HG03520 (cell line): ENCODE measurements around the gene NOXA1.
"Not testable (repeated sequence)": the region's sequence is repeated elsewhere in the genome, so short reads cannot be mapped to it uniquely, and the experiment has no call there.

Source experiments
- ATAC-seq: cut with Tn5 transposase; IDR thresholded peaks from one replicate; pipeline ENCODE4 v1.9.1; 2021; ENCODE audit warnings: mild to moderate bottlenecking, moderate library complexity; ENCODE audit not compliant: unreplicated experiment

The NOXA1 gene

GRCh38 chr9:137404961-137405567, 18.1 kb upstream of the NOXA1 start:
- ATAC-seq: no peak

- no peak for ATAC-seq
Observed at GRCh38 chr9:137405677-137406081, 17.5 kb upstream of the NOXA1 start.

GRCh38 chr9:137406085-137406760, 17.0 kb upstream of the NOXA1 start:
- no peak for ATAC-seq

- no peak for ATAC-seq
Observed at GRCh38 chr9:137406876-137407589, 16.2 kb upstream of the NOXA1 start.

GRCh38 chr9:137407590-137408300, 15.4 kb upstream of the NOXA1 start:
- no peak for ATAC-seq

GRCh38 chr9:137408651-137409405, 14.4 kb upstream of the NOXA1 start:
- no peak for ATAC-seq

- no peak for ATAC-seq
Observed at GRCh38 chr9:137409515-137409914, 13.7 kb upstream of the NOXA1 start.

DNA sequence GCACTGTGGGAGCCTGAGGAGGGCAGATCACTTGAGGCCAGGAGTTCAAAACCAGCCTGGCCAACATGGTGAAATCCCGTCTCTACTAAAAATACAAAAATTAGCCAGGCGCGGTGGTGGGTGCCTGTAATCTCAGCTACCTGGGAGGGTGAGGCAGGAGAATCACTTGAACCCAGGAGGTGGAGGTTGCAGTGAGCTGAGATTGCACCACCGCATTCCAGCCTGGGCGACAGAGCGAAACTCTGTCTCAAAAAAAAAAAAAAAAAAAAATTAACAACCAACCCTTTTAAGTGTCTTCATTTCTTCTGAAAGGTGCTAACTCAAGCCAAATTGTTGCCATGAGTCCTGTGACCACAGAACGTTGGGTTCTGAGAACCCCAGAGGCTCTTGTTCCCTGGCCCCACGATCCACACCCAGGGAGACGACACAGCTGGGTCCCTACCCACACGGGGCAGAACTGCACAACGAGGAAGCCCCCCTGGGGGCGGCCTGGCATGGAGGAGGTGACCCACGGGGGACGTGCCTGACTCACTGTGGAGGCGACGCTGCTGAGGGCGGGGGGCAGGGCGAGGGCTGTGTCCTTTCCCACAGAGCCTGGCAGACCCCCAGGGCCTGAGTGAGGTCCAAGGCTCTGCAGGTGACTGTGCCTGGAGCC, 12.8 kb upstream of the NOXA1 start:
- not testable (repeated sequence) for ATAC-seq

DNA sequence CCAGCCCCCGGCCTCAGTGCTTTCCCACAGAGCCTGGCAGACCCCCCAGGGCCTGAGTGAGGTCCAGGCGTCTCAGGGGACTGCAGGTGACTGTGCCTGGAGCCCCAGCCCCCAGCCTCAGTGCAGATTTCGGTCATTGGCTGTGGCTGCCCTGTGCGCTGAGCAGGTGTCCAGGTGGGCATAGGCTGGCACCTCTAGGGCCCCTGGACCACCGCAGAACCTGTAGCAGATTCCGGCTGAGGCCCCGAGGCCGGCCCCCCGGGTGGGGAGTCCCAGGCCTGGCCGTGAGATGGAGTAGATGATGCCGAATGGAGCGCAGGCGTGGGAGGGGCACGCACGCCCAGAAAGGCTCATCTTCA, 12.3 kb upstream of the NOXA1 start:
- ATAC-seq: no peak

- no peak for ATAC-seq
Observed at GRCh38 chr9:137411260-137411644, 11.9 kb upstream of the NOXA1 start.

GRCh38 chr9:137411645-137412380, 11.4 kb upstream of the NOXA1 start:
- ATAC-seq: no peak

GRCh38 chr9:137412431-137412830, 10.8 kb upstream of the NOXA1 start:
- ATAC-seq: no peak

- ATAC-seq: no peak
Observed at GRCh38 chr9:137415451-137415850, 7.7 kb upstream of the NOXA1 start.

GRCh38 chr9:137416006-137416562, 7.1 kb upstream of the NOXA1 start:
- ATAC-seq: no peak

DNA sequence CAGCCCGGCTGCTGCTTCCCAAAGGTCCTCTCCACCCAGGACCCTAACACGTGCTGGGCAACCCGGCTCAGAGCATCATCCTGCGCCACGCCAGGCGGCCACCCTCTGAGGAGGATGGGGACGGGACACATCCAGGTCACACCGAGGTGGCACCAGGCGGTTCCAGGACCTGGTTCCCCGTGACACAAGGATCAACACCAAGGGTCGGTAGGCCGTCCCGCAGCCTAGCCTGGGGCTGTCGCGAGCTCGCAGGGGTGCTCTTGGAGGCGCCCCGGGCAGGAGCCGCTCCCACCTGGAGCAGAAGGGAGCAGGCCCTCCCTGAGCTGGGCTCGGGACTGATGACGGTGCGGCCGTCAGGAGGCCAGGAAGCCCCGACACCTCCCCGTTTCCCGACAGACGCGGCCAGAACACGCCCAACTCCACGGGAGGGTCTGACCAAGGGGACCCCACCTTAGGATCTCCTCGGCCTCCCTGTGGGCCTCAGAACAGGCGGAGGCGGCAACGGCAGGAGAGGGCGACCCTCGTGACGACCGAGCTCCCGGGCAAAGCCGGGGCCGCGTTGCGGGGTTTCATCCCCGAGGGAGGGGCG, 6.5 kb upstream of the NOXA1 start:
- ATAC-seq: no peak

GRCh38 chr9:137417161-137418021, 5.8 kb upstream of the NOXA1 start:
- ATAC-seq: no peak

DNA sequence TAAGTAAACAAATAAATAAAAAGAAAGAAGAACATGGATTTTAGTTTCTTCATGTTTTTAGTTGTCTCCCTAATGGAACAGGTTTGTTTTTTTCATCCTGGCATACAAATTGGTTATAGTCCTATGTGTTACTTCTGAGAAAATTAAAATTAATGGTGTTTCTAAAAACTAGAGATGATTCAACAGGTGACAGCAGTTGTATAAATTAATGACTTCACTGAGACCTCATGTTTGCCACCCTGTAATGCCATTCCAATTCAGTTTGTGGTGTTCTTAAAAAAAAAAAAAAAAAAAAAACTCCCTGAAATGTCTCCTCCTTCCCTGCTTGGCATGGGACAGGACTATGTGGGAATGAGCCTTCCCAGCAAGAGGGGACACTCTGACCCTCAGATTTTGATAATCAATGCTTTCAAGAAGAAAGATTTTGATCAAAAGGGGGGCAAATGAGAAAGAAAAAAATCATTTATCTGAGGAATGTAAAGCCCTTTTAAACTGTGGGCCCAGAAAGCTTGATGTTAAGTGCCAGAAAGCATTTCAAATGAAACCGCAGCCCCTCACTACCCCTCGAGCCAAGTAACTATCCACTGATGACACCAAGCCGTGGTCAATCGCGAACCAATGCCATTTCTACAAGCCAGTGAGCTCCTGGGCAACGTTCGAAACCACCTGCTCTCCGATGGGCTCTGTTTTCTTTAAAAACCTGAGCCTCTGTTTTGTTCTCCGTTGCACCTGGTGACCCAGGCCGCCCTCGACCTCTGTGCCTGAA, 1.2 kb upstream of the NOXA1 start:
- no peak for ATAC-seq
